Measurements from ENCODE around the gene GRIK4.
A peak's percentile ranks its signal among the peaks of the same experiment; 100 is the strongest.

GRIK4 gene

DNA sequence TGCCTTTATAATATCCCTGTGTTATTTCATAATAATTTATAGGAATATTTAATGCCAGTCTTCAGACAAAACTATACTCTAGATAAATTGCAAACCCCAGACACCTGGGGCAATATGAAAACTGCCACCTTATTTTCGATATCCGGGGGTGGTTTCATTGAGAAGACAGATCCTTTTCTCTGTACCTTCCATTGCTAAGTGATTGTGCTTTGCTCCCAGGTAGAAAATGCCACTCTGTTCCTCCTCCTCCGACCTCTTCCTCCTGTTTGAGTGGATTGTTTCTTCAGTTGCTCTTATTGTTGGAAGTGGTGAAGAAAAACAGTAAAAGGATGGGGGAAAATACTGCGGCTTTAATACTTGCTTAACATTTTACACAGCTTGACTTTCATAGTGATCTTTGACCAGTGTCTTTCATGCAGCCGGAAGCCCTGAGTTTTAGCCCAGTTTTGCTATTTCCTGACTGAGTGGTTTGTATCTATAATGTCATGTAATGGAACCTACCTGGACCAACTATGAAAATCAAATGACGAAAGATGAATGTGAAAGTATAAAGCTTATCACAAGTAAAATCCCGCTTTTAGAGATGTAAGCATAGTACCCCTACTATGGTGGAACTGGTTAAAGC lies 5.6 kb upstream of the GRIK4 start:
- H3K9me2 ChIP-seq (ENCODE audit: low read depth, low read length), result no peaks in the 10 kb centered on the region
- no peaks in the 10 kb centered on the region for H3K4me1 ChIP-seq (ENCODE audit: insufficient read depth, low read length, severe bottlenecking)
- H3K4me3 ChIP-seq (ENCODE audit: low read depth, low read length, poor library complexity, severe bottlenecking), result no peak overlapping the region
- no peaks in the 10 kb centered on the region for H3K9me3 ChIP-seq (ENCODE audit: low read length)
- TF ChIP-seq, protein P1, sequence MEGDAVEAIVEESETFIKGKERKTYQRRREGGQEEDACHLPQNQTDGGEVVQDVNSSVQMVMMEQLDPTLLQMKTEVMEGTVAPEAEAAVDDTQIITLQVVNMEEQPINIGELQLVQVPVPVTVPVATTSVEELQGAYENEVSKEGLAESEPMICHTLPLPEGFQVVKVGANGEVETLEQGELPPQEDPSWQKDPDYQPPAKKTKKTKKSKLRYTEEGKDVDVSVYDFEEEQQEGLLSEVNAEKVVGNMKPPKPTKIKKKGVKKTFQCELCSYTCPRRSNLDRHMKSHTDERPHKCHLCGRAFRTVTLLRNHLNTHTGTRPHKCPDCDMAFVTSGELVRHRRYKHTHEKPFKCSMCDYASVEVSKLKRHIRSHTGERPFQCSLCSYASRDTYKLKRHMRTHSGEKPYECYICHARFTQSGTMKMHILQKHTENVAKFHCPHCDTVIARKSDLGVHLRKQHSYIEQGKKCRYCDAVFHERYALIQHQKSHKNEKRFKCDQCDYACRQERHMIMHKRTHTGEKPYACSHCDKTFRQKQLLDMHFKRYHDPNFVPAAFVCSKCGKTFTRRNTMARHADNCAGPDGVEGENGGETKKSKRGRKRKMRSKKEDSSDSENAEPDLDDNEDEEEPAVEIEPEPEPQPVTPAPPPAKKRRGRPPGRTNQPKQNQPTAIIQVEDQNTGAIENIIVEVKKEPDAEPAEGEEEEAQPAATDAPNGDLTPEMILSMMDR (IDR thresholded peaks at IDR 0.05; ENCODE audit: low read length), result no peak
- no peak for TF ChIP-seq EZH2 (IDR thresholded peaks at IDR 0.05; ENCODE audit: borderline replicate concordance, low read length)
- no peak overlapping the region for H3K4me2 ChIP-seq (ENCODE audit: low read length)
- no peaks in the 10 kb centered on the region for H3K79me2 ChIP-seq (ENCODE audit: insufficient read depth, low read length)
- no peak overlapping the region for H3K27ac ChIP-seq (ENCODE audit: low read depth, low read length, poor library complexity, severe bottlenecking)
- H4K20me1 ChIP-seq (ENCODE audit: insufficient read depth, low read length), result no peaks in the 10 kb centered on the region
- H3F3A ChIP-seq (ENCODE audit: insufficient read depth, low read length), result no peaks in the 10 kb centered on the region
- H2AFZ ChIP-seq (ENCODE audit: low read length), result no peak overlapping the region
- no peaks in the 10 kb centered on the region for H3K27me3 ChIP-seq (ENCODE audit: insufficient read depth, low read length)
- H3K36me3 ChIP-seq (ENCODE audit: insufficient read depth, low read length), result no peaks in the 10 kb centered on the region
- no peak overlapping the region for H3K9ac ChIP-seq (ENCODE audit: low read length)

DNA sequence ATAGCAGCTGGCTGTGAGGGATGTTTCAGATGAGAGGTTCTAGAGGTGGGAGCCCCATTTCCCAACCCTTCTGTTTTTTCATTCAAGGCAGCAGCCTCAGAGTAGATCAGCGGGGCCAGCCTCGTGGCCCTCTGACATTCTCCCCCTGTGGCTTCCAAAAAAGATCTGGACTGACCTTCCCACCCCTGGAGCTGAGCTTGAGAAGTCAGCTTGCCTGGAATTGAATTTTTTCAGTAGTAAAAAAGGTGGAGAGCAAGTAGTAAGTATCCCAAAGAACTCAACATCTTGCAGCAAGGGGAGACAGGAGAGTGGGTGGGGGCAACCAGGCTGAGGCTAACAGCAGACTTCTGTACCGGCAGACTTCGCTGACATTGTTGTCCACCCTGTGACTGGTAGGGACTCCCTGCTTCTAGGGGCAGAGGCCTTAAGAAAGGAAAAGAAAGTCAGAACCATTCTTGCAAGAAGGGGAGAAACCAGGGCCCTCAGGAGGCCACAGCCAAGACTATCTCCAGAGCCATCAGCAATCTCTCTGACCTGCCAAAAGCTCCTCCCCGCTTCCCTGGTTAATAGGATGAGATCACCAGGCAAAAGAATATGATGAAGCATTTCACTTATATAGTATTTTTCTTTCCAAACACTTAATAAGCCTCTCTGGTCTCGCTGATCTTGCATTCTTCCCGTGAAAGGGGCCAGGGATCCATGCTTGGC lies 2.0 kb upstream of the GRIK4 start:
- Histone ChIP-seq H3K9ac (ENCODE audit: low read length) (no peak overlapping the region), H3K27me3 (ENCODE audit: insufficient read depth, low read length) (no peaks in the 10 kb centered on the region)
- TF ChIP-seq, protein P1 (IDR thresholded peaks at IDR 0.05; ENCODE audit: low read length), result no peak
- no peak for TF ChIP-seq EZH2 (IDR thresholded peaks at IDR 0.05; ENCODE audit: borderline replicate concordance, low read length)

DNA sequence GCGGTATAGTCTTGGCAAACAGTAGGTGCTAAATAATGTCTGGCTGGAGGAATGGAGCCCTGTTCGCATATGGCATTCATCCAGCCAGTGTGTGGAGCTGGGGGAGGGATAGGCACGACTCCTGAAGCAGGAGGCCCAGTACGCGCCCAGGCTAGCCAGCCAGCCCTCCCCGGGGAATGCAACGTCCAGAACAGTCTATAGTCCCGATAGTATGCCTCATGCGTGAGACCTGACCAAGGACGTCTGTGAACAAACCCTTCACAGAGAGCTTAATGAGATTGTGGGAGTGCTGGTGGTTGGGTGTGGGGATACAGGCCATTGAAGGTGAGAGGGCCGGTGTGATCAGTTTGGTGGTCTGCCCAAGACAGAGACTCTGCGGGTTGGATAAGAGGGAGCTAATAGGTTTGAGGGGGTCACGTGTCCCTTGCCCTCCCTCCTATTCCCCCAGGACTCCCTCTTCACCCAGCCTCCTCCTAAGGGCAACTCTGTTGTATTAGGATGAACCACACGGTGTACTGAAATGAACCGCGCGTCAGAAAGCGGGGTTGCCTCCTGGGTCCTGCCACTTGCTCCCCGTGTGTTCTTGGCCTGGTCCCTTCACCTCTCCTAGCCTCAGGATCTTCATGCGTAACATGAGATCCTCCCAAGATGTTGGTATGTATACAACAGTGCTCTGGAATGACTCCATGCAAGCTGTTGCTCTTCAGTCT lies 987 bp upstream of the GRIK4 start:
- Histone ChIP-seq H3F3A (ENCODE audit: insufficient read depth, low read length) (no peaks in the 10 kb centered on the region), H3K9me3 (ENCODE audit: low read length) (no peaks in the 10 kb centered on the region), H3K27ac (ENCODE audit: low read depth, low read length, poor library complexity, severe bottlenecking) (no peak overlapping the region), H3K4me3 (ENCODE audit: low read depth, low read length, poor library complexity, severe bottlenecking) (peak overlapping the region; percentile 21), H3K79me2 (ENCODE audit: insufficient read depth, low read length) (no peaks in the 10 kb centered on the region), H3K9ac (ENCODE audit: low read length) (no peak overlapping the region), H3K27me3 (ENCODE audit: insufficient read depth, low read length) (no peaks in the 10 kb centered on the region), H4K20me1 (ENCODE audit: insufficient read depth, low read length) (no peaks in the 10 kb centered on the region), H2AFZ (ENCODE audit: low read length) (no peak overlapping the region), H3K4me1 (ENCODE audit: insufficient read depth, low read length, severe bottlenecking) (no peaks in the 10 kb centered on the region), H3K4me2 (ENCODE audit: low read length) (no peak overlapping the region), H3K9me2 (ENCODE audit: low read depth, low read length) (no peaks in the 10 kb centered on the region), H3K36me3 (ENCODE audit: insufficient read depth, low read length) (no peaks in the 10 kb centered on the region)
- TF ChIP-seq, protein P1 (IDR thresholded peaks at IDR 0.05; ENCODE audit: low read length), result no peak
- TF ChIP-seq EZH2 (IDR thresholded peaks at IDR 0.05; ENCODE audit: borderline replicate concordance, low read length), result no peak

More for the DNA sequence above, 2.0 kb upstream of the GRIK4 start:
- H3K4me2 ChIP-seq (ENCODE audit: low read length), result no peak overlapping the region
- H3K4me3 ChIP-seq (ENCODE audit: low read depth, low read length, poor library complexity, severe bottlenecking), result no peak overlapping the region
- H4K20me1 ChIP-seq (ENCODE audit: insufficient read depth, low read length), result no peaks in the 10 kb centered on the region
- no peak overlapping the region for H3K27ac ChIP-seq (ENCODE audit: low read depth, low read length, poor library complexity, severe bottlenecking)
- H3K36me3 ChIP-seq (ENCODE audit: insufficient read depth, low read length), result no peaks in the 10 kb centered on the region
- H3K4me1 ChIP-seq (ENCODE audit: insufficient read depth, low read length, severe bottlenecking), result no peaks in the 10 kb centered on the region
- H3K9me2 ChIP-seq (ENCODE audit: low read depth, low read length), result no peaks in the 10 kb centered on the region
- H2AFZ ChIP-seq (ENCODE audit: low read length), result no peak overlapping the region
- no peaks in the 10 kb centered on the region for H3K79me2 ChIP-seq (ENCODE audit: insufficient read depth, low read length)
- no peaks in the 10 kb centered on the region for H3F3A ChIP-seq (ENCODE audit: insufficient read depth, low read length)
- no peaks in the 10 kb centered on the region for H3K9me3 ChIP-seq (ENCODE audit: low read length)

Data from OCI-LY1 (cell line).